GM19193 (cell line): ENCODE measurements around the gene ZC3H8.

Experiments
- POLR2A ChIP-seq: IDR thresholded peaks from 4 replicates; pipeline ENCODE4 v1.6.1; 2011; ENCODE audit not compliant: insufficient read depth, insufficient read length; ENCODE audit errors: extremely low read depth

The ZC3H8 gene

GRCh38 chr2:112254466-112255240 lies at the start of gene ZC3H8:
Gene ZC3H8, minus strand, starts transcription at chr2:112255042. Its CDS starts 61 bp downstream, at chr2:112254981.
- TF ChIP-seq POLR2A: peak; percentile 91

GRCh38 chr2:112304298-112304941 lies 49.6 kb upstream of the ZC3H8 start:
- TF ChIP-seq POLR2A: no peak

GRCh38 chr2:112301973-112302372 lies 47.1 kb upstream of the ZC3H8 start:
- TF ChIP-seq POLR2A: no peak

- TF ChIP-seq POLR2A: no peak
Observed at GRCh38 chr2:112301171-112301584, 46.3 kb upstream of the ZC3H8 start.

GRCh38 chr2:112296407-112296806 lies 41.6 kb upstream of the ZC3H8 start:
- TF ChIP-seq POLR2A: no peak

GRCh38 chr2:112295407-112296078 lies 40.7 kb upstream of the ZC3H8 start:
- no peak for TF ChIP-seq POLR2A

GRCh38 chr2:112293636-112294401 lies 39.0 kb upstream of the ZC3H8 start:
- TF ChIP-seq POLR2A: no peak

- TF ChIP-seq POLR2A: no peak
Observed at GRCh38 chr2:112290648-112291047, 35.8 kb upstream of the ZC3H8 start.

- no peak for TF ChIP-seq POLR2A
Observed at GRCh38 chr2:112290088-112290487, 35.2 kb upstream of the ZC3H8 start.

- TF ChIP-seq POLR2A: no peak
Observed at GRCh38 chr2:112277596-112278220, 22.9 kb upstream of the ZC3H8 start.

- no peak for TF ChIP-seq POLR2A
Observed at GRCh38 chr2:112276954-112277353, 22.1 kb upstream of the ZC3H8 start.

GRCh38 chr2:112275887-112276773 lies 21.3 kb upstream of the ZC3H8 start:
- TF ChIP-seq POLR2A: peak; percentile 74

- peak; percentile 96 for TF ChIP-seq POLR2A
Observed at GRCh38 chr2:112275311-112275886, 20.6 kb upstream of the ZC3H8 start, which contains the start of gene ZC3H6. Gene ZC3H6, plus strand, starts transcription at chr2:112275597. Its CDS starts 398 bp downstream, at chr2:112275995.
